OCI-LY3 (cell line): ENCODE data around the gene SSBP2.

Experiments
- EZH2phosphoT487 ChIP-seq: fragments of 200-600 bp; shearing (Covaris generic); IDR thresholded peaks from 2 replicates; pipeline ENCODE4 v1.6.1; 2018; ENCODE audit warnings: antibody characterized with exemption, mixed run types, low read depth
- TF ChIP-seq, protein P1 (sequence below): fragments of 200-600, 300-600 bp; sonication (generic); IDR thresholded peaks from 2 replicates; pipeline ENCODE4 v1.5.1; 2014; ENCODE audit warnings: antibody characterized with exemption, low read length, low read depth

DNA sequence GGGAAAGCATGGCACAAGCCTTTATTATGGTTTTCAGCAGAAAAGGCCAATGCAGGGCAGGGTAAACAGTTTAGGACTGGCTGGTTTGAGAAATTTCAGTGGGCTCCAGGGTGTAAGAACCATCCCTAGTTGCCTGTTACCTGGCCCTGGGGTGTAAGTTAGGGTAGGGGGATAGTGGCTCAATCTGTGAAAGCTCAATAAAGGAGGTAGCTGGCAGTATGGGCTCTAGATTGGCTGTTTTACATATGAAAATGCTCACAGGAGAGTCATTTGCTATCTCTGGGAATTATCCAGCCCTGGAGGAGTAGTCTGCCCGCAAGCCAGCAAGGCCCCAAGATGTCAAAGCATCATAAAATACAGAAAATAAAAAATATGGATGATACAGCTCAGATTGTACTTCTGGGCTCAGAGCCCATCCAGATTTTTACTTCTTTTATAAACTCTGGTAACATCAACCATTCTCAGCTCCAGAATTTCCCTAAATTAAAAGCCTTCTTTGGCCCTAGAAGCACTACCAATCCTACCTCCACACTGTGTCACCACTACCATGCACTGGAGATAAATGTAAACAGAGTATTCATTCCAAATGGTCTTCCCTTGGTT, 31.1 kb downstream of the SSBP2 start:
- TF ChIP-seq, protein P1, sequence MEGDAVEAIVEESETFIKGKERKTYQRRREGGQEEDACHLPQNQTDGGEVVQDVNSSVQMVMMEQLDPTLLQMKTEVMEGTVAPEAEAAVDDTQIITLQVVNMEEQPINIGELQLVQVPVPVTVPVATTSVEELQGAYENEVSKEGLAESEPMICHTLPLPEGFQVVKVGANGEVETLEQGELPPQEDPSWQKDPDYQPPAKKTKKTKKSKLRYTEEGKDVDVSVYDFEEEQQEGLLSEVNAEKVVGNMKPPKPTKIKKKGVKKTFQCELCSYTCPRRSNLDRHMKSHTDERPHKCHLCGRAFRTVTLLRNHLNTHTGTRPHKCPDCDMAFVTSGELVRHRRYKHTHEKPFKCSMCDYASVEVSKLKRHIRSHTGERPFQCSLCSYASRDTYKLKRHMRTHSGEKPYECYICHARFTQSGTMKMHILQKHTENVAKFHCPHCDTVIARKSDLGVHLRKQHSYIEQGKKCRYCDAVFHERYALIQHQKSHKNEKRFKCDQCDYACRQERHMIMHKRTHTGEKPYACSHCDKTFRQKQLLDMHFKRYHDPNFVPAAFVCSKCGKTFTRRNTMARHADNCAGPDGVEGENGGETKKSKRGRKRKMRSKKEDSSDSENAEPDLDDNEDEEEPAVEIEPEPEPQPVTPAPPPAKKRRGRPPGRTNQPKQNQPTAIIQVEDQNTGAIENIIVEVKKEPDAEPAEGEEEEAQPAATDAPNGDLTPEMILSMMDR, result no peak
- no peak for TF ChIP-seq EZH2phosphoT487
